ENCODE results near the gene CWH43.

The CWH43 gene

DNA sequence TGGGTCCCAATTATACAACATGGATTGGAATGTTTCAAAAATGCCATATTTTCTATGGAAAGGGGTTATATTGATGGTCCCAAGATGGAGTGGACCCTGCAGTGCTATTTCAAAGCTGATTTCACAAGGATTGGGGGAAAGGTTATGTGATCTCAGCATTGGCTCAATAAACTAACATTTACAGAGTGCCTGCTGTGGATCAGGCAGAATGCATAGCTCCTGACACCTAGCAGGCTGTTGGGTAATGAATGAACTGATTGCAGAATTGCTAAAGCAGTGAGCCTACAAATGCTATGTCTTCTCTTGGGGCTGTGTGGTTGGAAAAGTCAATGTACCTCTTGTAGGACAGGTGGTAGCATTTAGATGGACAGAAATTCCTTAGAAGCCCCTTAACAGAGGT, 16.9 kb downstream of the CWH43 start:
- no peak for DNase-seq (ENCODE audit: low read depth)
- TF ChIP-seq, protein P1, sequence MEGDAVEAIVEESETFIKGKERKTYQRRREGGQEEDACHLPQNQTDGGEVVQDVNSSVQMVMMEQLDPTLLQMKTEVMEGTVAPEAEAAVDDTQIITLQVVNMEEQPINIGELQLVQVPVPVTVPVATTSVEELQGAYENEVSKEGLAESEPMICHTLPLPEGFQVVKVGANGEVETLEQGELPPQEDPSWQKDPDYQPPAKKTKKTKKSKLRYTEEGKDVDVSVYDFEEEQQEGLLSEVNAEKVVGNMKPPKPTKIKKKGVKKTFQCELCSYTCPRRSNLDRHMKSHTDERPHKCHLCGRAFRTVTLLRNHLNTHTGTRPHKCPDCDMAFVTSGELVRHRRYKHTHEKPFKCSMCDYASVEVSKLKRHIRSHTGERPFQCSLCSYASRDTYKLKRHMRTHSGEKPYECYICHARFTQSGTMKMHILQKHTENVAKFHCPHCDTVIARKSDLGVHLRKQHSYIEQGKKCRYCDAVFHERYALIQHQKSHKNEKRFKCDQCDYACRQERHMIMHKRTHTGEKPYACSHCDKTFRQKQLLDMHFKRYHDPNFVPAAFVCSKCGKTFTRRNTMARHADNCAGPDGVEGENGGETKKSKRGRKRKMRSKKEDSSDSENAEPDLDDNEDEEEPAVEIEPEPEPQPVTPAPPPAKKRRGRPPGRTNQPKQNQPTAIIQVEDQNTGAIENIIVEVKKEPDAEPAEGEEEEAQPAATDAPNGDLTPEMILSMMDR (conservative IDR thresholded peaks at IDR 0.05; ENCODE audit: control insufficient read depth, insufficient read depth, low read depth, low read length): no peak
- no peak overlapping the region for H3K4me3 ChIP-seq (ENCODE audit: control insufficient read depth, low read depth, low read length)

DNA sequence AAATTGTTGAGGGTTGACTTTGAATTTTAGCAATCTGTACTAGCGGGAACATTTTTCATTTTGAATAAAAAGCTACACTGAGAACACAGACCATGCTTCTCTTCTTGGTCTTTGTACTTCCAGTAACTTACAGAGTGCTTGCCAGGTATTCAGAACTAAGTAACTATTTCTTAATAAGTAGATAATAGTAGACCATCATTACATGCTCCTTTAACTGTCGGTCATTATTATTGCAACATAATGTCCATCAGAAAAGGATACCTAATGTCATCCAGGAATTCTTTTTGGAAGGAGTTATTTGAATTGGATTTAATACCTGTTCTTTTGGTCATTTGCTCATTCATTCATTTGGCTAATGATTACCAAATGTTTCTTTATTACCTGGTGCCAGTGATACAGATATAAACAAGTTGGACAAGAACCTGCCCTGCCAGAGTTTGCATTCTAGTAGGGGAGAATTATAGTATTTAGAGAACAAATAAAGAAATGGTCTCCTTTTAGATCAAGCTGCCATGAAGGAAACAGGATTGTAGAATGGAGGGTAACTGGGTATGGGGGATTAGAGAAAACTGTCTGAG, 32.7 kb downstream of the CWH43 start:
- no peak for DNase-seq (ENCODE audit: low read depth)
- TF ChIP-seq, protein P1 (conservative IDR thresholded peaks at IDR 0.05; ENCODE audit: control insufficient read depth, insufficient read depth, low read depth, low read length): no peak
- no peak overlapping the region for H3K4me3 ChIP-seq (ENCODE audit: control insufficient read depth, low read depth, low read length)

DNA sequence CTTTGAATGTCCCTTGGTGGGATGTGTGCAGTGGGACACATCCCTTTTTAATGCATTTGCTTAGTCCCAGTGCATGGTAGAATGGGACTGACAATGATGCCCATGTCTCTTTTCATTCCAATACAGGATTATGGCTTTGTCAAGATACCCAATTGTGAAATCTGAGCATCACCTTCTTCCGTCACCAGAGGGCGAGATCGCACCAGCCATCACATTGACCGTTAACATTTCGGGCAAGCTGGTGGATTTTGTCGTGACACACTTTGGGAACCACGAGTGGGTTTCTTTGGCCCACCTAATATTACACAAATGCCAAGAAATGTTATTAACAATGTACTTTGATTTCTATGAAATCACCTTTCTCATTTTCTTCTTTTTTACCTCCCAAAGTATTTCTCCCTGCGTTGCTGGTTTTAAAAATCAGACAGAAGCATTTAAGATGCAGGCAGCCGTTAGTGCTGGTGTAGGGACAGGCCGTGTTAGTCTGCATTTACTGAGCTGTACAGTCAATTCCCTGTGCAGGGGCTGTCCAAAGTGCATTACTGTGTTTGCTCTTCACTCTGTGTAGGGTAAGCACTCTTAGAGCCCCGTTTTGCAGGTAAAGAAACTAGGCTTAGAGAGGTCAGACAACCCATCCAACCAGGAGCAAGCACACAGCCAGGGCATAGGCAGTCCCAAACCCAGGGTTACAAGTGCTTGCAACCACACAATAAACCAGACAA, 46.5 kb downstream of the CWH43 start:
- H3K4me3 ChIP-seq (ENCODE audit: control insufficient read depth, low read depth, low read length): no peak overlapping the region
- TF ChIP-seq, protein P1 (conservative IDR thresholded peaks at IDR 0.05; ENCODE audit: control insufficient read depth, insufficient read depth, low read depth, low read length): peak; percentile 68
- peak; percentile 24 for DNase-seq (ENCODE audit: low read depth)

DNA sequence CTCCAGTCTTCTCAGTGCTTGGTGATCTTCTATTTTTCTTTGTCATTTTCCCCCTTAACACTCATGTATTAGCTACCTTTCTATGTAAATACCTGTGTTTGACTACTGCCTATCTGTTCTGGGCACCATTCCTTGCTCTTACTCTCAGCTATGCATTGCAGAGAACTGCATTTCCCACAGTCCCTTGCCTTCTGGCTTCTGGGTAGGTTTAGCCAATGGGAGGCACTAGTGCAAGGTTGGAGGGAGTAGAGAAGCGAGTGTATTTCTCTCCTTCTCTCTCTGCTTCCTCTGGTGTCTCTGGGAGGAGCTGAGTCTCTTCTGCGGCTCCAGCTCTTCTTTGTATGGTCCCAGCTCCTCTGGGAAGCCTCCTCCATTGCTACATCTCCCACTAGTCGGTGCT, 50.5 kb downstream of the CWH43 start:
- no peak overlapping the region for H3K4me3 ChIP-seq (ENCODE audit: control insufficient read depth, low read depth, low read length)
- TF ChIP-seq, protein P1 (conservative IDR thresholded peaks at IDR 0.05; ENCODE audit: control insufficient read depth, insufficient read depth, low read depth, low read length): no peak
- DNase-seq (ENCODE audit: low read depth): no peak

DNA sequence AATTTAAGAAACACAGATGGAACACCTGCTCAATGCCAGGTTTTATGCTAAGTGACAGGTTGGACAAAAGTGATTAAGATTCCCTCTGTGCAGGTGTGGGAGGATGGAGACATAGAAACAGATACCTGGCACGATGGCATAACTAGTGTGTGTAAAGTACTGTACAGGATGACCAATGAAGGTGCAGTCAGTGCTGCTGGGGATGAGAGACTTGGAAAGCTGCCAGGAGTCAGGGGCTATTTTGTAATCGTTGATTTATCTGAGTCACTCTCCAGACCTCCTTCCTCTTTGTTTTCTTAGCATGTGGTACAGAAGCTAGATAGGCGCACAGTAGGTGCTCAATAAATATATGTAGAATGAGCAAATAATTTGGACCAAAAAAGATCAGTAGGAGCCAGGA, 58.2 kb downstream of the CWH43 start:
- H3K4me3 ChIP-seq (ENCODE audit: control insufficient read depth, low read depth, low read length): no peak overlapping the region
- TF ChIP-seq, protein P1 (conservative IDR thresholded peaks at IDR 0.05; ENCODE audit: control insufficient read depth, insufficient read depth, low read depth, low read length): no peak
- DNase-seq (ENCODE audit: low read depth): peak; percentile 1

DNA sequence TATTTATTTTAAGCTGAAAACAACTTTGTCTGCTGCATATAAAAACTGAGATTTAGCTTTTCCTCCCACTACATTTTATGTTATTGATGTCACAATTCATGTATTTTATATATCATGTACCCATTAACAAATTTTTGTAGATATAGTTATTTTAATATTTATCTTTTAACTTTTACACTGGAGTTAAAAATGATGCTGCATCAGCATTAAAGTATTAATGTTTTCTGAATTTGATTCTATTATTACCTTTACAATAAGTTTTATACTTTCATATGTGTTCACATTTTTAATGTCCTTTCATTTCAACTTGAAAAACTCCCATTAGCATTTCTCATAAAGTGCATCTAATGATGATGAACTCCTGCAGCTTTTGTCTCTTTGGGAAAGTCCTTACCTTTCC, 72.2 kb downstream of the CWH43 start:
- no peak for DNase-seq (ENCODE audit: low read depth)
- H3K4me3 ChIP-seq (ENCODE audit: control insufficient read depth, low read depth, low read length): no peak overlapping the region
- TF ChIP-seq, protein P1 (conservative IDR thresholded peaks at IDR 0.05; ENCODE audit: control insufficient read depth, insufficient read depth, low read depth, low read length): no peak
